ENCODE measurements around the gene PLD5. TPM values are rescaled to one million over a fixed set of nuclear protein-coding genes. Genes with fewer than 3 reads are reported as not detected.

PLD5 gene
- total RNA-seq, 1 experiment from 2014 or later, result not detected

DNA sequence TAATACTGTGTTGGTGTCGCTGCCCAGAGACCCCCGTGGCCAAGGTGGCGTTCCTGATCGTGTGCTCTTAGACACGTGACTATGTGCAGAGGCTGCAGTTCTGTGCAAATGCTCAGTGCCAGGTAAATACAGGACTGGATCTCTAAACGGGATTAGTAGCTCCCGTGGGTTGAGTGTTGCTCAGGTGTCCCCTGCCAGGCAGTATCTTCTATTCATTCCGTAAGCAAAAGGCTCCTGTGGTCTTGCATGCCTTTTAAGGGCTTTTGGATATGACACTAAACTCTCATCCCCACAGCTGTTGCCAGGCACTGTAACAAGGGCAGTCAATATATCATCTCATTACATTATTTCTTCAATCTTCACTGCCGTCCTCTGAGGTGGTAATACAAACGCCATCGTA lies 431.4 kb downstream of the PLD5 start:
- DNase-seq (ENCODE audit: low read depth, low spot score), result no peak
- no peak overlapping the region for H3K27ac ChIP-seq (ENCODE audit: low read length)
- BruUV-seq (replicated peaks), result no TSS peak
- TF ChIP-seq, protein P1, sequence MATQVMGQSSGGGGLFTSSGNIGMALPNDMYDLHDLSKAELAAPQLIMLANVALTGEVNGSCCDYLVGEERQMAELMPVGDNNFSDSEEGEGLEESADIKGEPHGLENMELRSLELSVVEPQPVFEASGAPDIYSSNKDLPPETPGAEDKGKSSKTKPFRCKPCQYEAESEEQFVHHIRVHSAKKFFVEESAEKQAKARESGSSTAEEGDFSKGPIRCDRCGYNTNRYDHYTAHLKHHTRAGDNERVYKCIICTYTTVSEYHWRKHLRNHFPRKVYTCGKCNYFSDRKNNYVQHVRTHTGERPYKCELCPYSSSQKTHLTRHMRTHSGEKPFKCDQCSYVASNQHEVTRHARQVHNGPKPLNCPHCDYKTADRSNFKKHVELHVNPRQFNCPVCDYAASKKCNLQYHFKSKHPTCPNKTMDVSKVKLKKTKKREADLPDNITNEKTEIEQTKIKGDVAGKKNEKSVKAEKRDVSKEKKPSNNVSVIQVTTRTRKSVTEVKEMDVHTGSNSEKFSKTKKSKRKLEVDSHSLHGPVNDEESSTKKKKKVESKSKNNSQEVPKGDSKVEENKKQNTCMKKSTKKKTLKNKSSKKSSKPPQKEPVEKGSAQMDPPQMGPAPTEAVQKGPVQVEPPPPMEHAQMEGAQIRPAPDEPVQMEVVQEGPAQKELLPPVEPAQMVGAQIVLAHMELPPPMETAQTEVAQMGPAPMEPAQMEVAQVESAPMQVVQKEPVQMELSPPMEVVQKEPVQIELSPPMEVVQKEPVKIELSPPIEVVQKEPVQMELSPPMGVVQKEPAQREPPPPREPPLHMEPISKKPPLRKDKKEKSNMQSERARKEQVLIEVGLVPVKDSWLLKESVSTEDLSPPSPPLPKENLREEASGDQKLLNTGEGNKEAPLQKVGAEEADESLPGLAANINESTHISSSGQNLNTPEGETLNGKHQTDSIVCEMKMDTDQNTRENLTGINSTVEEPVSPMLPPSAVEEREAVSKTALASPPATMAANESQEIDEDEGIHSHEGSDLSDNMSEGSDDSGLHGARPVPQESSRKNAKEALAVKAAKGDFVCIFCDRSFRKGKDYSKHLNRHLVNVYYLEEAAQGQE (IDR thresholded peaks at IDR 0.05; ENCODE audit: insufficient read depth in 1 of 2, low read depth in 2 of 2, low read length in 1 of 2), result no peak
- TF ChIP-seq, protein P2, sequence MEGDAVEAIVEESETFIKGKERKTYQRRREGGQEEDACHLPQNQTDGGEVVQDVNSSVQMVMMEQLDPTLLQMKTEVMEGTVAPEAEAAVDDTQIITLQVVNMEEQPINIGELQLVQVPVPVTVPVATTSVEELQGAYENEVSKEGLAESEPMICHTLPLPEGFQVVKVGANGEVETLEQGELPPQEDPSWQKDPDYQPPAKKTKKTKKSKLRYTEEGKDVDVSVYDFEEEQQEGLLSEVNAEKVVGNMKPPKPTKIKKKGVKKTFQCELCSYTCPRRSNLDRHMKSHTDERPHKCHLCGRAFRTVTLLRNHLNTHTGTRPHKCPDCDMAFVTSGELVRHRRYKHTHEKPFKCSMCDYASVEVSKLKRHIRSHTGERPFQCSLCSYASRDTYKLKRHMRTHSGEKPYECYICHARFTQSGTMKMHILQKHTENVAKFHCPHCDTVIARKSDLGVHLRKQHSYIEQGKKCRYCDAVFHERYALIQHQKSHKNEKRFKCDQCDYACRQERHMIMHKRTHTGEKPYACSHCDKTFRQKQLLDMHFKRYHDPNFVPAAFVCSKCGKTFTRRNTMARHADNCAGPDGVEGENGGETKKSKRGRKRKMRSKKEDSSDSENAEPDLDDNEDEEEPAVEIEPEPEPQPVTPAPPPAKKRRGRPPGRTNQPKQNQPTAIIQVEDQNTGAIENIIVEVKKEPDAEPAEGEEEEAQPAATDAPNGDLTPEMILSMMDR (IDR thresholded peaks at IDR 0.05), result no peak
- TF ChIP-seq TCF7L2 (IDR thresholded peaks at IDR 0.05; ENCODE audit: low read depth, low read length), result no peak
- no peak for TF ChIP-seq SIN3A (IDR thresholded peaks at IDR 0.05; ENCODE audit: borderline replicate concordance, insufficient read depth, low read depth, low read length)
- TF ChIP-seq POLR2AphosphoS5 (IDR thresholded peaks at IDR 0.05; ENCODE audit: low read depth, low read length), result no peak
- H3K4me1 ChIP-seq (ENCODE audit: control insufficient read depth, insufficient read depth, low read length), result no peaks in the 10 kb centered on the region
- no peaks in the 10 kb centered on the region for H3K36me3 ChIP-seq (ENCODE audit: control insufficient read depth, insufficient read depth, low read length)
- intact Hi-C loops (cut with micrococcal nuclease; ENCODE audit: unreplicated experiment), result no loop called here
- no peak overlapping the region for H3K4me3 ChIP-seq (ENCODE audit: low read depth in 2 of 2, low read length in 2 of 2)
- no peaks in the 10 kb centered on the region for H3K27me3 ChIP-seq (ENCODE audit: control insufficient read depth, insufficient read depth, low read length)
- ChIA-PET CTCF (no interaction called here), POLR2A (no interaction called here)
- H3K9me3 ChIP-seq (ENCODE audit: control insufficient read depth, insufficient read depth, low read depth, low read length), result no peaks in the 10 kb centered on the region
- in situ Hi-C loops (cut with HindIII; ENCODE audit: low pct_unique_long_range_greater_than_20kb, low sequenced_read_pairs), result no loop called here
- no peak for ATAC-seq

DNA sequence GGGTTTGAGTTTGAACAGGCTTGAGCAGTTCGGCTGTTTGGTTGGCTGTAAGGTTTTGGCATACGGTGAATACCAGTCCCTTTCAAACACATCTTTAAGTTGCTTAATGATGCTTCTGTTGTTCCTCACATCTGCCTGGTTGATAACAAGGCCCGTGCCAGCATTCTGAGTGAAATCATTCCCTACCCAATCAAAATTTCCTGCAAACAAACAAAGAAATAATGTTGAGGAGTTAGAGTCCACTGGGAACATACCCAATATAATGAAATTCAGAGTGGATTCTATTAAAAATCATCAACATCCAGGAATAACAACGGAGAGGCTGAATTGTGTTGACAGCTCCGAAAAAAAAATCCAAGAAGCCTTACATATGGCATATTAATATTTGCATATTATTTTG lies 434.6 kb downstream of the PLD5 start:
- POLR2A ChIA-PET, result no interaction called here
- H3K36me3 ChIP-seq (ENCODE audit: control insufficient read depth, insufficient read depth, low read length), result no peaks in the 10 kb centered on the region
- CTCF ChIA-PET, result no interaction called here
- ATAC-seq (no peak), DNase-seq (ENCODE audit: low read depth, low spot score) (no peak)
- no peaks in the 10 kb centered on the region for H3K9me3 ChIP-seq (ENCODE audit: control insufficient read depth, insufficient read depth, low read depth, low read length)
- TF ChIP-seq, protein P1 (IDR thresholded peaks at IDR 0.05; ENCODE audit: insufficient read depth in 1 of 2, low read depth in 2 of 2, low read length in 1 of 2), result no peak
- TF ChIP-seq, protein P2 (IDR thresholded peaks at IDR 0.05), result no peak
- no peak for TF ChIP-seq TCF7L2 (IDR thresholded peaks at IDR 0.05; ENCODE audit: low read depth, low read length)
- no peak for TF ChIP-seq SIN3A (IDR thresholded peaks at IDR 0.05; ENCODE audit: borderline replicate concordance, insufficient read depth, low read depth, low read length)
- no peak for TF ChIP-seq POLR2AphosphoS5 (IDR thresholded peaks at IDR 0.05; ENCODE audit: low read depth, low read length)
- H3K27ac ChIP-seq (ENCODE audit: low read length), result no peak overlapping the region
- intact Hi-C loops (cut with micrococcal nuclease; ENCODE audit: unreplicated experiment), result no loop called here
- H3K4me3 ChIP-seq (ENCODE audit: low read depth in 2 of 2, low read length in 2 of 2), result no peak overlapping the region
- BruUV-seq (replicated peaks), result no TSS peak
- H3K27me3 ChIP-seq (ENCODE audit: control insufficient read depth, insufficient read depth, low read length), result no peaks in the 10 kb centered on the region
- in situ Hi-C loops (cut with HindIII; ENCODE audit: low pct_unique_long_range_greater_than_20kb, low sequenced_read_pairs), result no loop called here
- no peaks in the 10 kb centered on the region; the same call in 1 of the 2 replicates for H3K4me1 ChIP-seq (ENCODE audit: control insufficient read depth, insufficient read depth, low read length)

Data from Panc1 (cell line).